Measurements from ENCODE around the gene ATOH7.

- TF ChIP-seq, protein P1, sequence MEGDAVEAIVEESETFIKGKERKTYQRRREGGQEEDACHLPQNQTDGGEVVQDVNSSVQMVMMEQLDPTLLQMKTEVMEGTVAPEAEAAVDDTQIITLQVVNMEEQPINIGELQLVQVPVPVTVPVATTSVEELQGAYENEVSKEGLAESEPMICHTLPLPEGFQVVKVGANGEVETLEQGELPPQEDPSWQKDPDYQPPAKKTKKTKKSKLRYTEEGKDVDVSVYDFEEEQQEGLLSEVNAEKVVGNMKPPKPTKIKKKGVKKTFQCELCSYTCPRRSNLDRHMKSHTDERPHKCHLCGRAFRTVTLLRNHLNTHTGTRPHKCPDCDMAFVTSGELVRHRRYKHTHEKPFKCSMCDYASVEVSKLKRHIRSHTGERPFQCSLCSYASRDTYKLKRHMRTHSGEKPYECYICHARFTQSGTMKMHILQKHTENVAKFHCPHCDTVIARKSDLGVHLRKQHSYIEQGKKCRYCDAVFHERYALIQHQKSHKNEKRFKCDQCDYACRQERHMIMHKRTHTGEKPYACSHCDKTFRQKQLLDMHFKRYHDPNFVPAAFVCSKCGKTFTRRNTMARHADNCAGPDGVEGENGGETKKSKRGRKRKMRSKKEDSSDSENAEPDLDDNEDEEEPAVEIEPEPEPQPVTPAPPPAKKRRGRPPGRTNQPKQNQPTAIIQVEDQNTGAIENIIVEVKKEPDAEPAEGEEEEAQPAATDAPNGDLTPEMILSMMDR (conservative IDR thresholded peaks at IDR 0.05; ENCODE audit: low read length) = no peak
- TF ChIP-seq EZH2phosphoT487 (IDR thresholded peaks at IDR 0.05; ENCODE audit: borderline replicate concordance, low read depth, low read length) = no peak
Measured at GRCh38 chr10:68185085-68185484, 46.8 kb downstream of the ATOH7 start.
